Suppressor macrophage treated with lipopolysaccharide for 4 hours (primary cell): Measurements from ENCODE around the gene ATP1A2.

Source experiments
- DNase-seq: peaks from one replicate; pipeline ENCODE4 v3.0.0-alpha.2; 2020

Gene ATP1A2

GRCh38 chr1:160085686-160086455 is 29.7 kb upstream of the ATP1A2 start:
- peak; percentile 91 for DNase-seq

- no peak for DNase-seq
Observed at GRCh38 chr1:160086456-160086892, 29.1 kb upstream of the ATP1A2 start.

- DNase-seq: no peak
Observed at GRCh38 chr1:160087118-160087662, 28.4 kb upstream of the ATP1A2 start.

- DNase-seq: no peak
Observed at GRCh38 chr1:160089883-160090282, 25.7 kb upstream of the ATP1A2 start.

DNA sequence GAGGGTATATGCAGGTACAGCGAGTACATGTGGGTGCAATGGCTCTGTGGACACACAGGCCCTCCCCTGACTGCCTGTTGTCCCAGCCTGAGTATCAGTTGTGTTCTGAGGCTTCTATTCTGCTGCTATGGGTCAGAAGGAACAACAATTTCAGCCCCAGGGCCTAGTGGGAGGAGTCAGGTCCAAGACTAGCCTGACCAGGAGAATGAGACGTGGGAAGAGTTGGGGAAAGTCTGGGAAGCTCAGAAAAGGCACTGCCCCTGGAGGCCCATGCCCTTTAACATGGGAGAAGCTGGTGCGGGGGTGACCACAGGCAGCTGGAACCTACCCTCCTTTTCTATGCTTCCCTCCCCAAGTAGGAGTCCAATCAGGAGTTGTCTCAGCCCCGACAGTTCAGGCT is 24.8 kb upstream of the ATP1A2 start:
- no peak for DNase-seq

DNA sequence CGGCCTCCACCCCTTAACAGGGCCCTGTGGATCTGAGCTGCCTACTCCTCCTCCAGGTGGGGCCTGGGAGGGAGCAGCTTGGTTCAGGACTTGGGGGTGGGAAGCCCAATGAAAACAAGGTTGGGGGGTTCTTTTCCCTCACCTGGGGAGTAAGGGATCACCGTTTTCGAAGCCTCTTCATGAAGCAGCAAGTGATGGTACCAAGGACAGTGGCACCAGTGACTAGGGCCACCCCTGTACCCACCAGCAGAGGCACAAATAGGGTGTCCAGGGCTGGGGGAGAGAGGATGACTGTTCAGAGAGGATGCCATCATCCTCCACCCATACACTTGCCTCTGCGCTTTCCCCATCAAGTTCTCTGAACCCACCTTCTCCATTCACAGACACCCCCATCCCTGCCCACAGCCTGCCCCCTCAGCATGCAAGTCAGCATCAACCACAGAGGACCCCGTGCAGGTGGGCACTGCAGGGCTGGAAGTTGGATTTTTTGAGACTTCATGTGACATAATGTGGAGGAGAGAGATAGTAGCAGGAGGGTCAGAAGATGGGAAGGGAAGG is 23.8 kb upstream of the ATP1A2 start:
- no peak for DNase-seq

- DNase-seq: no peak
Observed at GRCh38 chr1:160092366-160093068, 23.0 kb upstream of the ATP1A2 start.

GRCh38 chr1:160093069-160093395 is 22.5 kb upstream of the ATP1A2 start:
- DNase-seq: no peak

DNA sequence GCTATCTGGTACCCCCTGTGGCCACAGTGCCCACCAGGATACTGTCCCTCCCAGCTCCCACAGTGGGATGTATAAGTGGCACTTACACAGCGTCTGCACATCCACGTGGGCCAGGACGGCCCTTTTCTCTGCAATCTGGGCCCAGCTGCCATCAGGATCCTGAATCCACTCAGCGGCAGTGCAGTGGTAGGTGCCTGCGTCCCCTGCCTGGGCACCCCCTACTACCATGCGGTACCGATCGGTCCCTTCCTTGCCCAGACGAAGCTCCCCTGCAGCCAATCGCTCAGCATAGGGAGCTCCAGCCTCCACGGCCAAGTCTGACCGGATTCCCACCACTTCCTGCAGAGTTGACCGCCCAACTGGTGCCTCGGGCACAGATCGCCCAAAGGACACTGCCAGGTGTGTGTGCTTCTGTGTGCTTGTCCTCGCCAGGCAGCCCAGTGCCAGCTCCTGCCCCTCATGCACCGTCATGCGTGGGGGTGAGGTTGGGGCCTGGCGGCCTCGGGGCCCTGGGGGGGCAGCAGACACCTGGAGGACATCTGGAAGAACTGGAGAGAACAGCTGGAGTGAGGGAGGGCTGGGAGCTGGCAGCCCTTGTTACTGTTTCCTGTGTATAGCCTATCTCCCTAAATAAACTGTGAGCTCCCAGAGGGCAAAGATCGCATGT is 21.8 kb upstream of the ATP1A2 start:
- DNase-seq: no peak

DNA sequence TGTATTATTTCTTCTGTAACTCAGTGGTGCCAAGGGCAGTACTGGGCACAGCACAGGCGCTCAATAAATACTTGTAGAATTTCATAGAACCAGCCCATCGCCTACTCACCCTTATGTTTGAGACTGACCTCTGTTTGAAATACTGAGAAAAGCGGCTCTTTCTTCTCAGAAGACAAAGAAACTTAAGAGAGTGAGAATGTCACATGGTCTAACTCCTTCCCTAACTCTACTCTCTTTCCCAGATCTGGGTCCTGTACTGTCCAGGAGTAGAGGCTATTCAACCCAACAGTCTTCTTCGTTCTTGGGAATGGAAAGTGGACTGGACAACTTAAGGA is 21.3 kb upstream of the ATP1A2 start:
- no peak for DNase-seq

DNA sequence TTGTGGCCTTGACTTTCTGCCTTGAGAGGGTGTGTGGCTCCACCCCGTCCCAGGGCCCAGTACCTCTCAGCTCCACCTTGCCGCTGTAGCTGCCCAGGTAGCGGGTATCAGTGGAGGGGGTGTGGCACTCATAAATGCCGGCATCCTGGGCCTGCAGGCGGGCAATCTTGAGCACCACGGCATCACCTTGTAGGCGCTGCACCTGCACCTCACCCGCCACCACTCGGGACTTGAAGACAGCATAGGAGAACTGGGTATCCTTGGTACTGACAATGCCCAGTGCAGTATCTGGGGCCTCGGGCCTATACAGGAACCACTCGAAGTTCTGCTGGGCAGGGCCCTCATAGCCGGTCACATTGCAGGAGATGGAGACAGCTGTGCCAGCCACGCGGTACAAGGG is 20.8 kb upstream of the ATP1A2 start:
- no peak for DNase-seq

- DNase-seq: no peak
Observed at GRCh38 chr1:160095382-160096105, 20.0 kb upstream of the ATP1A2 start.

DNA sequence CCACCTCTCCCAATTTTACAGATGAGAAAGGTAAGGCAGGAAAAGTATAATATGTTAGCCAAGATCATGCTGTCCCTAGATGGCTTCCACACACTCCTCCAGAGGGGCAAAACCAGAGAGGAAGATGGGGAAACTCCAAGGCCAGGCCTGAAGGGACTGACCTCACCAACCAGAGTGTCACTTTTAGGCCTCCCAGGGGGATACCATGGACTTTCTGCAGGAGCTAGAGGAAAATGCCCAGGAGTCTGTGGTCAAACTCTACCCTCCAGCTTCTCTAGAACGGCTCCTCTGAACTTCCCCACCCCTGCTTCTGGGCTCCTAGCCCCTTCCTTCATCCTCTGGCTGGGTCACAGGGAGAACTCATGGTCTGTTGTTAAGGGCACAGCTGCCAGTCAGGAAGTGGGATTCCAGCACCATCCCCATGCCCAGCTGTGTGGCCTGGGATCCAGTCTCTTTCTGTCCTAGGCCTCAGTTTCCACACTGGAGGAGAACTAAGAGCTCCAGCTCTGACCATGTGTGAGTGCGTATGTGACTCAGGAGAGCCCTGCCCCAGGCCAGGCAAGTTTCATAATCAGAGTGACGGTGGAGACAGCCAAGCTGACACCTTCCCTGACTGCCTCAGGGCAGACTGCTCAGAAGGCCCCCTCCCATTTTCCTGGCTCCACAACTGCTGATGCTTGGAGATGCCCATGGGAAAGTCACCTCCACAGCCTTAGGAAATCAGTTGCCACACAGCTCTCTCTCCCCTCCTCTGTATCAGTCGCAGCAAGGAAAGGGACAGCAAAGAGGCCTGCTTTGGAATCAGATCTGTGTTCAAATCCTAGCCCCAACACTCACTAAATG is 19.1 kb upstream of the ATP1A2 start:
- DNase-seq: peak; percentile 77

DNA sequence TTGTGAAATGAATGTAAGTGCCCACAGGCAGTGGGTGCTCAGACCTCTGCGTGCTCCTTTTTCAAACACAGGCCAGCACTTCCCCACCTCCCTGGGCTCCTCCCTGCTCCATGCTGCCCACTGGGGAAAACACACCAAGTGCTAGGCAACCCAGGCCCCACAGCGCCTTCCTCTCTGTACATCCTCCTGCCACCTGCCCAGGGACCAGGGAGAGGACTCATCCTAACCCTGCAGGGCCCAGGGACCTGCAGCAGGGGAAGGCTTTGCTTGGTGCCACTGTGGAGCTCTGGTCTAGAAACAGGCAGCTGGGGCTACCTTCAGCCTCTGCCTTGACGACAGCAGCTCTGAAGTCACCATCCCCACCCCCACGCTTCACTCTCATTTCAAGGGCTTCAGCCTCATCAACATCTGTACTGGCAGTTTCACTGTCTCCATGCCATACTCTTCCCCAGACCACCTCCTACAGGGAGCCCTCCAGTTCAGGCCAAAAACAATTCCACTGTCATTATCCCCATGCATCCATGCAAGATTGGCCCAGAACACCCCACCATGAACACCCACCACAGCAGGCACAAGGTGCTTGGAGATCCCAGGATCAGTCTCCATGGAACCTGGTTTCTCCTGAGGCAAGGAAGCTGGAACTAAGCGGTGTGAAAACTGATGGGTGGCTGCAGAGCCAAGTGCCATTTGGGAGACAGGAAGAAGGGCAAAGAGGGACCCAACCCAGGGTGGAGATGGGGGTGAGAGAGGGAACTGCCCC is 18.2 kb upstream of the ATP1A2 start:
- DNase-seq: no peak

- DNase-seq: peak; percentile 90
Observed at GRCh38 chr1:160097911-160098851, 17.4 kb upstream of the ATP1A2 start, which contains the start of gene IGSF8. Gene IGSF8 (minus strand): TSS chr1:160098619. CDS start chr1:160098472, 147 bp downstream.

- DNase-seq: peak; percentile 98
Observed at GRCh38 chr1:160098852-160099561, 16.6 kb upstream of the ATP1A2 start.

DNA sequence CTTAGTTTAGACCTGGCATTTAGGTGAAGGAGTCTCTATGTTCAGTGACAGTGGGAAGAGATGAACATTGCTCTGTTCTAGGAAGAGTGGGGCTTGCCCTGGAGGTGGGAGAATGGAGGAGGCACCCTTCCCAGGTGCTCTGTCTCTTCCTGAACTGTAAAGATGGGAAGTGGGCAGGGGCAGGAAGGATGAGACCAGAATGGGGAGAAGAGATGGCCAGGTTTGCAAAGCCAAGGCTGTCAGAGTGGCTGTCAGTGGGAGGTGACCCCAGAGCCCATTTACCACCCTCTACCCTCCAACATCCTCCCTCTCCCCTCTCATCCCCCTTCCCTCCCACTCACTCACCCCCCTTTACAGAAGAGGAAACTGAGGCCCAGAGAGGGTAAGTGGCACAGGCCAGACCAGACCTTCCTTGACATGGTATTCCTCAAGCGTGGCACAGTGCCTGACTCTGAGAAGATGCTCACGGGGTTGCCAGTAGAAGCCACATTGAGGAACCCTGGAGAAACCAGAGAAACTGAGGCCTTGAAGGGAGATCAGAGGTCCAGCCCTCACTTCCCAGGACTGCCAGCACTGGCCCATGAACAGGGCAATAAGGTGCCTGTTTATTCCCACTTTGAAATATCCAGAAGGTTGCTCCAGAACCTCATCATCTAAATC is 15.7 kb upstream of the ATP1A2 start:
- no peak for DNase-seq

GRCh38 chr1:160101037-160101716 is 14.4 kb upstream of the ATP1A2 start:
- peak; percentile 86 for DNase-seq
